ENCODE measurements around the gene WNT3. TPM values are rescaled to one million over a fixed set of nuclear protein-coding genes. Genes with fewer than 3 reads are reported as not detected.

WNT3 gene
- total RNA-seq, 1 donor from 2014 or later = 1.3 TPM

DNA sequence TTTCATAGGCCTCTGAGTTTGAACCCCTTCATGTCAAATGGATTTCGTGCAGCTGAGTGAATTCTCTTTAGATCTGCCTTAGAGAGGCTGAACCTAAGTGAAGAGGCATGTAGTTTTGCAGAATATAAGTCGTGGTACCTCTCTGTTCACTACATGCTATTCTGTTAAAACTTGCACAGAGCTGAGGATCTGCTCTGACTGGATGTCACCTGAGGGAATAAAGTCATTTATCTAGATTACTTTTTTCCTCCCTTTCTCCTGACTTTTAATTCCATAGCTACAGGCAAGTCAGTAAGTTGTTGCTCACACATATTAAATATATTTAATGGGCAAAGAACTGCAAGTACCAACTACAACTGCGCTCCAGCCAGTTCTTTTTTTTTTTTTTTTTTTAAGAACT is 64.7 kb downstream of the WNT3 start:
- ATAC-seq (ENCODE audit: low read depth) = no peak
- no peaks in the 10 kb centered on the region for H3K27me3 Mint-ChIP-seq
- no peaks in the 10 kb centered on the region for H3K9me3 Mint-ChIP-seq
- H3K27ac Mint-ChIP-seq = no peak overlapping the region
- ChIA-PET POLR2A (interaction anchor here (0.7 kb wide), 1 partner anchor 39 kb away, joined by 4 read pairs; no protein-coding TSS in a partner anchor), CTCF (interaction anchor here (0.7 to 0.9 kb wide), 2 partner anchors 17 to 558 kb away, joined by 3 read pairs; no protein-coding TSS in a partner anchor)
- DNase-seq = no peak
- TF ChIP-seq, protein P1, sequence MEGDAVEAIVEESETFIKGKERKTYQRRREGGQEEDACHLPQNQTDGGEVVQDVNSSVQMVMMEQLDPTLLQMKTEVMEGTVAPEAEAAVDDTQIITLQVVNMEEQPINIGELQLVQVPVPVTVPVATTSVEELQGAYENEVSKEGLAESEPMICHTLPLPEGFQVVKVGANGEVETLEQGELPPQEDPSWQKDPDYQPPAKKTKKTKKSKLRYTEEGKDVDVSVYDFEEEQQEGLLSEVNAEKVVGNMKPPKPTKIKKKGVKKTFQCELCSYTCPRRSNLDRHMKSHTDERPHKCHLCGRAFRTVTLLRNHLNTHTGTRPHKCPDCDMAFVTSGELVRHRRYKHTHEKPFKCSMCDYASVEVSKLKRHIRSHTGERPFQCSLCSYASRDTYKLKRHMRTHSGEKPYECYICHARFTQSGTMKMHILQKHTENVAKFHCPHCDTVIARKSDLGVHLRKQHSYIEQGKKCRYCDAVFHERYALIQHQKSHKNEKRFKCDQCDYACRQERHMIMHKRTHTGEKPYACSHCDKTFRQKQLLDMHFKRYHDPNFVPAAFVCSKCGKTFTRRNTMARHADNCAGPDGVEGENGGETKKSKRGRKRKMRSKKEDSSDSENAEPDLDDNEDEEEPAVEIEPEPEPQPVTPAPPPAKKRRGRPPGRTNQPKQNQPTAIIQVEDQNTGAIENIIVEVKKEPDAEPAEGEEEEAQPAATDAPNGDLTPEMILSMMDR (IDR thresholded peaks at IDR 0.05) = no peak
- intact Hi-C loops (cut with micrococcal nuclease) = no loop called here
- H3K4me1 Mint-ChIP-seq = peaks cover 23% of the 10 kb centered on the region
- H3K4me3 Mint-ChIP-seq = no peak overlapping the region
- peaks cover 77% of the 10 kb centered on the region for H3K36me3 Mint-ChIP-seq (ENCODE audit: low read depth)

DNA sequence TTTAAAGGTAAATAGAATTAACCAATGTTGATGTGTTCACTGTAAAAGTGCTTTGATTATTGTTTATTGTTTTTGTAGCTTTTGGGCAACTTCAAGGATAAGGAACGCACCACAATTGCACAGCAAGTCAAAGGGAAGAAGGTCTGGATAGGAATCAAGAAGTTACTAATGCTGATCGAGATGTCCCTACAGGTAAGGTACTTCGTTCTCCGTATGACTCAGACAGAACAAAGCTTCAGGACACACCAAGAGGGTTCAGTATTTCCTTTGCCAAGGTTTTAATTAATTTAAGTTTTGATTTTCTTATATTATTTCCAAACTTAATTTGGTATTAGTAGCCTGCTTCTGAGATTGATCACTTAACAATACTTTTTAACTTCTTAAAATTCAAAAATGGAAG is 67.1 kb downstream of the WNT3 start:
- POLR2A ChIA-PET = interaction anchor here (0.6 kb wide), 1 partner anchor 30 kb away, joined by 3 read pairs; no protein-coding TSS in a partner anchor
- no peak for ATAC-seq (ENCODE audit: low read depth)
- peaks cover 25% of the 10 kb centered on the region for H3K4me1 Mint-ChIP-seq
- no peak overlapping the region for H3K4me3 Mint-ChIP-seq
- intact Hi-C loops (cut with micrococcal nuclease) = no loop called here
- H3K27ac Mint-ChIP-seq = no peak overlapping the region
- no peaks in the 10 kb centered on the region for H3K27me3 Mint-ChIP-seq
- H3K36me3 Mint-ChIP-seq (ENCODE audit: low read depth) = peaks cover 71% of the 10 kb centered on the region
- TF ChIP-seq, protein P1 (IDR thresholded peaks at IDR 0.05) = no peak
- CTCF ChIA-PET = no interaction called here
- no peaks in the 10 kb centered on the region for H3K9me3 Mint-ChIP-seq
- no peak for DNase-seq

DNA sequence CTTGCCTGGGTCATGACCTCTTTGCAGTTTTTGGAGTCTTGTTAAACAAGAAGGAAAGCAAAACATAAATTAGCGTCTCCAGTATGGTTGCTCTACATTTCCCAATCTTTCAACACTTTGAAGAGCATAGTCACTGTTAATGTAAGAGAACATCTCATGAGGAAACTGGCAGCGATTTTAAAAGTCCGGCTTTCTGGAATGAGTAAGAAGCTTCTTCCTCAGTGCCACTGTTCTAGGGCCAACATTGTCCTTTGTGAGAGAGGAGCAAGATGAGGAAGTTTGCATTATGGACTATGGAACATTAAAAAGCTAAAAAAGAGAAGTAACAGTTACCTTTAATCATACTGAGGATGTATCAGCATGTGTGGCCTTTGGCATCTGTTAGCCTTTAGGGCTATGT is 73.1 kb downstream of the WNT3 start:
- ChIA-PET CTCF (no interaction called here), POLR2A (interaction anchor here (0.8 to 1.4 kb wide), 2 partner anchors 9 to 26 kb away, joined by 3 to 5 read pairs; no protein-coding TSS in a partner anchor)
- Mint-ChIP-seq H3K27me3 (no peaks in the 10 kb centered on the region), H3K4me1 (peaks cover 39% of the 10 kb centered on the region), H3K9me3 (no peaks in the 10 kb centered on the region), H3K4me3 (no peak overlapping the region), H3K36me3 (ENCODE audit: low read depth) (peaks cover 43% of the 10 kb centered on the region), H3K27ac (no peak overlapping the region)
- no peak for DNase-seq
- intact Hi-C loops (cut with micrococcal nuclease) = no loop called here
- ATAC-seq (ENCODE audit: low read depth) = no peak
- TF ChIP-seq, protein P1 (IDR thresholded peaks at IDR 0.05) = no peak

DNA sequence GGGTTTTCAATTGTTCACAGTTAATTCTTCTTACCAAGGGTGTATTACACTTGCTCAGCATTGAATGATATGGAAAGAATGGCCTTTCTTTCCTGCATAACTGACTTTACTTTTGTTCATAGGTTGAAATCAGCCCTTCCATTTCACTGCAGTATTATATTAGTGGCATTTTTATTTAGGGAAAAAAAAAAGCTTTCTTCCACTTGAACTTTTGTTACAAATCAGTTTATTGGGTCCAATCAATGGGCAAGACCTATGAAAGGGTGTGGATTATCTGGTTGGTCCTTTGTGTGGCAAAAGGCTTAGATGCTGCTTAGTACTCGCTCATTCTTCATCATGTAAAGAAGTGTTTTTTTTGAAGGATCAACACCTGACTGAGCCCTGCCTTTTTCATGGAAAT is 74.1 kb downstream of the WNT3 start:
- H3K27me3 Mint-ChIP-seq = no peaks in the 10 kb centered on the region
- no peak for DNase-seq
- no peak overlapping the region for H3K27ac Mint-ChIP-seq
- ChIA-PET POLR2A (interaction anchor here (1.4 kb wide), 1 partner anchor 8 kb away, joined by 5 read pairs; no protein-coding TSS in a partner anchor), CTCF (no interaction called here)
- TF ChIP-seq, protein P1 (IDR thresholded peaks at IDR 0.05) = no peak
- H3K36me3 Mint-ChIP-seq (ENCODE audit: low read depth) = peaks cover 43% of the 10 kb centered on the region
- intact Hi-C loops (cut with micrococcal nuclease) = no loop called here
- peaks cover 41% of the 10 kb centered on the region for H3K4me1 Mint-ChIP-seq
- H3K4me3 Mint-ChIP-seq = no peak overlapping the region
- no peak for ATAC-seq (ENCODE audit: low read depth)
- H3K9me3 Mint-ChIP-seq = no peaks in the 10 kb centered on the region

DNA sequence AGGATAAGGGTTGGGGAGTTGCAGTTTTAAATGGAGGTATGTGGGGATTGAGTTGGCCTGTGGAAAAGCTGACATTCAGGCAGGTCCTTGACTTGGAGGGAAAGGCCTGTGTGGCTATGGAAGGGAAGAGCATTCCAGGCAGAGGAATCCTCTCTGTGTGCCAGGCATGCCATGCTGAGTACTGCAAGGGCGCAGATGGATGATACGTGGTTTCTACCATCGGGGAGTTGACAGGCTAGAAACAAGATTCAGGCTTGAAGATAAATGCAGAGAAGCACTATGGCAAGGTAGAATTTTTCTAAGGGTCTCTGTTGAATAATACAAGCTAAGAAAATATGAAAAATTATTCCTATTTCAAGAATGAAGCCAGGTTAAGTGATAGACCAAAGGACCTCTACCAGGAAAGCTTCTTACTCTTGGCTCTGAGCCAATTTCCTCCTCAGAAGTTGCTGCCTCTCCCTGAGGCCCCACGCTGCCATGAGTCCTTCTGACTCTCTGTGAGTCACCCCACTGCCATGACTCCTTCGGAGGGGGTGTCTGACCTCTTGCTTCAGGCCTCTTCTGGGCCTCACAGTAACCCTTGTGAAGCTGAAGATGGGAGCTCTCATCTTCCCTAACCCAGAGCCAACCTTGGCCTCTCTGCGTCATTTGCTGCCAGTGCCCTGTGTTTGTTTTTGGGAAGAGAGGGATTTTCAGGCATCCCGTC is 75.8 kb downstream of the WNT3 start:
- Mint-ChIP-seq H3K4me3 (no peak overlapping the region), H3K27me3 (no peaks in the 10 kb centered on the region), H3K9me3 (no peaks in the 10 kb centered on the region), H3K27ac (no peak overlapping the region), H3K4me1 (peaks cover 35% of the 10 kb centered on the region), H3K36me3 (ENCODE audit: low read depth) (peaks cover 40% of the 10 kb centered on the region)
- no peak for DNase-seq
- TF ChIP-seq, protein P1 (IDR thresholded peaks at IDR 0.05) = no peak
- intact Hi-C loops (cut with micrococcal nuclease) = no loop called here
- POLR2A ChIA-PET = no interaction called here
- CTCF ChIA-PET = no interaction called here
- ATAC-seq (ENCODE audit: low read depth) = no peak
